GM12878 (cell line): ENCODE data around the gene NKD1. TPM values are rescaled to one million over a fixed set of nuclear protein-coding genes. Genes with fewer than 3 reads are reported as not detected.

Experiments used
- ATAC-seq: fragments of 200-7000 bp; cut with Tn5 transposase; 3 replicates; pipeline ENCODE4 v1.9.1; 2020; ENCODE audit warnings: mild to moderate bottlenecking, moderate library complexity
- BruUV-seq: library from RNA; stranded (reverse); fragments of 400-500 nt; replicated peaks from 2 replicates; lab custom pipeline; 2021; lab: Mats Ljungman, UMichigan
- CTCF ChIA-PET: fragments of 300-600 bp; sonication (Branson Sonifier 250); formaldehyde crosslinking; extraction: SDS; loops from one replicate; lab custom pipeline; 2021; ENCODE audit warnings: inconsistent platforms; lab: Yijun Ruan, JAX
- POLR2A ChIA-PET: fragments of 350-600 bp; formaldehyde crosslinking; extraction: SDS; loops from one replicate; lab custom pipeline; 2021; ENCODE audit warnings: inconsistent platforms; lab: Charles Lee
- RAD21 ChIA-PET: fragments of 300-600 bp; sonication (Branson Sonifier 250); formaldehyde crosslinking; loops from one replicate; lab custom pipeline; 2023; ENCODE audit warnings: antibody characterized with exemption; ENCODE audit not compliant: unreplicated experiment; lab: Charles Lee
- SMC1A ChIA-PET: fragments of 300-600 bp; sonication (Branson Sonifier 250); formaldehyde crosslinking; loops from one replicate; lab custom pipeline; 2023; ENCODE audit not compliant: unreplicated experiment, uncharacterized antibody; lab: Charles Lee
- DNase-seq: peaks from one replicate; pipeline ENCODE4 v3.0.0-alpha.2; 2011; ENCODE audit warnings: low read depth, low spot score
- FAIRE-seq: peaks from 3 replicates; lab custom pipeline; 2011; peaks lifted over from hg19 to GRCh38; lab: Jason Lieb, UNC
- H2AFZ ChIP-seq: 2 replicates; pipeline ENCODE4 v1.6.0; 2011; ENCODE audit warnings: low read depth, low read length, control low read depth; ENCODE audit not compliant: control insufficient read depth
- H3K27ac ChIP-seq: 2 replicates; pipeline ENCODE4 v1.5.1; 2011; ENCODE audit warnings: control low read depth; ENCODE audit not compliant: control insufficient read depth, insufficient read depth
- H3K27me3 ChIP-seq, 2 experiments: replicated peaks in 1 of 2; 2 replicates each; pipeline versions ENCODE4 v1.6.0 to v1.6.1; 2011; ENCODE audit warnings: low read length in 1 of 2; ENCODE audit not compliant: control insufficient read depth in 2 of 2, insufficient read depth in 2 of 2
- H3K36me3 ChIP-seq, 2 experiments: 2 replicates each; pipeline ENCODE4 v1.5.1; 2011; ENCODE audit warnings: low read length in 1 of 2; ENCODE audit not compliant: control insufficient read depth in 2 of 2, insufficient read depth in 2 of 2
- H3K4me1 ChIP-seq: 2 replicates; pipeline ENCODE4 v1.6.1; 2011; ENCODE audit warnings: mild to moderate bottlenecking, low read length, moderate library complexity, mixed read lengths; ENCODE audit not compliant: control insufficient read depth, insufficient read depth
- H3K4me2 ChIP-seq: 2 replicates; pipeline ENCODE4 v1.6.0; 2011; ENCODE audit warnings: control low read depth; ENCODE audit not compliant: control insufficient read depth, insufficient read depth
- H3K4me3 ChIP-seq: fragments of 200-600 bp; sonication (generic); 2 replicates; pipeline ENCODE4 v1.5.1; 2016
- H3K79me2 ChIP-seq: 2 replicates; pipeline ENCODE4 v1.6.0; 2011; ENCODE audit warnings: low read length; ENCODE audit not compliant: control insufficient read depth, insufficient read depth
- H3K9ac ChIP-seq: 2 replicates; pipeline ENCODE4 v1.8.0; 2011; ENCODE audit warnings: low read length, control low read depth, mixed read lengths; ENCODE audit not compliant: control insufficient read depth, insufficient read depth
- H3K9me3 ChIP-seq: replicated peaks from 3 replicates; pipeline ENCODE4 v1.5.1; 2011; ENCODE audit warnings: mild to moderate bottlenecking, low read length; ENCODE audit not compliant: control insufficient read depth, insufficient read depth
- H4K20me1 ChIP-seq: 2 replicates; pipeline ENCODE4 v1.6.0; 2011; ENCODE audit not compliant: control insufficient read depth, insufficient read depth
- BACH1 ChIP-seq: fragments of 450-650 bp; IDR thresholded peaks from 2 replicates; pipeline ENCODE4 v1.6.1; 2017; ENCODE audit warnings: mild to moderate bottlenecking, borderline replicate concordance
- ESRRA ChIP-seq: IDR thresholded peaks from 2 replicates; pipeline ENCODE4 v1.6.1; 2012; ENCODE audit warnings: mild to moderate bottlenecking, low read length, improper control_type of control experiment
- JUND ChIP-seq: IDR thresholded peaks from 2 replicates; pipeline ENCODE4 v1.6.1; 2012; ENCODE audit warnings: low read depth, mild to moderate bottlenecking, low read length, improper control_type of control experiment, moderate library complexity
- PKNOX1 ChIP-seq: fragments of 450-650 bp; IDR thresholded peaks from 2 replicates; pipeline ENCODE4 v1.6.1; 2016; ENCODE audit warnings: mild to moderate bottlenecking
- POU2F2 ChIP-seq: IDR thresholded peaks from 3 replicates; pipeline ENCODE4 v1.6.1; 2011; ENCODE audit warnings: low read depth, mild to moderate bottlenecking, low read length, borderline replicate concordance
- RAD51 ChIP-seq: fragments of 450-650 bp; IDR thresholded peaks from 2 replicates; pipeline ENCODE4 v1.6.1; 2016; ENCODE audit warnings: moderate library complexity, mild to moderate bottlenecking, inconsistent platforms
- RUNX3 ChIP-seq: IDR thresholded peaks from 2 replicates; pipeline ENCODE4 v1.6.1; 2012; ENCODE audit warnings: low read length, inconsistent platforms
- SMAD5 ChIP-seq: IDR thresholded peaks from 2 replicates; pipeline ENCODE4 v1.6.1; 2016; ENCODE audit warnings: antibody characterized with exemption, low read depth
- STAT3 ChIP-seq: IDR thresholded peaks from 2 replicates; pipeline ENCODE4 v1.6.1; 2011; ENCODE audit warnings: low read depth, low read length, improper control_type of control experiment
- TAF1 ChIP-seq: IDR thresholded peaks from 2 replicates; pipeline ENCODE4 v1.6.1; 2011; ENCODE audit warnings: mild to moderate bottlenecking, low read depth, low read length, borderline replicate concordance
- YBX1 ChIP-seq: fragments of 450-650 bp; IDR thresholded peaks from 2 replicates; pipeline ENCODE4 v1.6.1; 2016; ENCODE audit warnings: antibody characterized with exemption
- ZBED1 ChIP-seq: IDR thresholded peaks from 2 replicates; pipeline ENCODE4 v1.6.1; 2016; ENCODE audit warnings: borderline replicate concordance
- ZZZ3 ChIP-seq: IDR thresholded peaks from 2 replicates; pipeline ENCODE4 v1.6.1; 2011; ENCODE audit warnings: low read depth; ENCODE audit not compliant: control insufficient read depth, insufficient read length
- WGBS: methylation state at CpG from one replicate; pipeline ENCODE4 v1.1.6; 2016; ENCODE audit warnings: low lambda C conversion rate; ENCODE audit not compliant: insufficient replicate concordance, insufficient coverage; ENCODE audit errors: missing lambda C conversion rate; 5-methylcytosine and 5-hydroxymethylcytosine counted together
- in situ Hi-C: fragments of 300-500 bp; cut with MboI; formaldehyde crosslinking; loops from 9 replicates; pipeline ENCODE4 v1.14.3; 2018; ENCODE audit warnings: mixed read lengths
- intact Hi-C: fragments of 100-400 bp; cut with micrococcal nuclease; formaldehyde crosslinking; loops from one replicate; pipeline ENCODE4 v1.14.2; 2022; ENCODE audit not compliant: unreplicated experiment
- polyA plus RNA-seq, 11 experiments: library from polyadenylated mRNA; depleted of rRNA in 4 of 11; unstranded in 6 of 11; stranded (reverse) in 5 of 11; fragments of >200 nt; fragmentation: Nextera tagmentation in 4 of 11; fragmentation: Illumina TruSeq in 1 of 11; extraction: Ambion mirVana in 4 of 11; extraction: Trizol in 1 of 11; gene quantifications; 1 replicate in 1 of 11; 2 replicates in 10 of 11; pipeline versions ENCODE4 v1.2.1 to v1.2.3, GENCODE V29; 2011 to 2016; ENCODE audit warnings: inconsistent platforms in 2 of 11, missing spikeins in 2 of 11, low read depth in 1 of 11
- total RNA-seq, 4 experiments: library from RNA; depleted of rRNA in 3 of 4; stranded (reverse); fragments of >200 nt in 3 of 4; fragmentation: Illumina TruSeq in 1 of 4; extraction: Trizol in 1 of 4; gene quantifications; 2 replicates each; pipeline versions ENCODE4 v1.2.1 to v1.2.3, GENCODE V29; 2013 to 2021

The NKD1 gene
- total and polyA plus RNA-seq, 10 of the 15 experiments (the other 5 are each of a cell fraction or from before 2014, with no cell fraction given): under 0.01 to 0.49 (median 0.04) TPM; not detected in 2

GRCh38 chr16:50500171-50500874, 47.9 kb upstream of the NKD1 start:
- FAIRE-seq: no peak
- ChIA-PET SMC1A (interaction anchor here (1.0 kb wide), 1 partner anchor 306 kb away, joined by 3 read pairs; no protein-coding TSS in a partner anchor), POLR2A (no interaction called here), CTCF (interaction anchor here (1.5 kb wide), 1 partner anchor 10 kb away, joined by 3 read pairs; no protein-coding TSS in a partner anchor), RAD21 (no interaction called here)
- Histone ChIP-seq H3K27ac (no peak overlapping the region), H3K4me2 (no peak overlapping the region), H3K79me2 (no peaks in the 10 kb centered on the region), H3K9ac (no peak overlapping the region), H2AFZ (no peak overlapping the region), H3K4me1 (no peaks in the 10 kb centered on the region), H4K20me1 (no peaks in the 10 kb centered on the region), H3K36me3 (no peaks in the 10 kb centered on the region), H3K9me3 (no peaks in the 10 kb centered on the region; the same call in 2 of the 3 replicates), H3K4me3 (no peak overlapping the region), H3K27me3 (no peaks in the 10 kb centered on the region)
- TF ChIP-seq BACH1: no peak
- no peak for TF ChIP-seq ZZZ3
- no peak for TF ChIP-seq JUND
- no peak for TF ChIP-seq STAT3
- no peak for TF ChIP-seq POU2F2
- no peak for TF ChIP-seq SMAD5
- TF ChIP-seq ESRRA: no peak
- no peak for TF ChIP-seq RAD51
- TF ChIP-seq ZBED1: no peak
- no peak for TF ChIP-seq TAF1
- no peak for TF ChIP-seq YBX1
- no peak for TF ChIP-seq RUNX3
- TF ChIP-seq PKNOX1: no peak
- DNase-seq: no peak
- in situ Hi-C loops (no loop called here), intact Hi-C loops (loop anchor here (10.0 kb wide), 1 partner anchor 126 kb away; no protein-coding TSS in a partner anchor)
- no TSS peak for BruUV-seq
- 34% methylated on average over 7 of the region's 7 CpGs for WGBS
- ATAC-seq: no peak
